22Rv1 (cell line): ENCODE data around the gene POLR3GL.

Experiments used
- CTCF ChIP-seq: fragments of 450-650 bp; IDR thresholded peaks from 2 replicates; pipeline ENCODE4 v1.5.1; 2017; ENCODE audit warnings: mild to moderate bottlenecking
- ZFX ChIP-seq: fragments of 450-650 bp; IDR thresholded peaks from 2 replicates; pipeline ENCODE4 v1.6.1; 2017; ENCODE audit warnings: antibody characterized with exemption, borderline replicate concordance

- TF ChIP-seq CTCF = no peak
- TF ChIP-seq ZFX = no peak
Observed at GRCh38 chr1:145956361-145956760, 8.1 kb upstream of the POLR3GL start.
